ENCODE data around the gene MMP10. TPM values are rescaled to one million over a fixed set of nuclear protein-coding genes. Genes with fewer than 3 reads are reported as not detected.

Gene MMP10
- polyA plus RNA-seq, 1 of the 3 experiments (the other 2 are of a cell fraction): 1.4 TPM

DNA sequence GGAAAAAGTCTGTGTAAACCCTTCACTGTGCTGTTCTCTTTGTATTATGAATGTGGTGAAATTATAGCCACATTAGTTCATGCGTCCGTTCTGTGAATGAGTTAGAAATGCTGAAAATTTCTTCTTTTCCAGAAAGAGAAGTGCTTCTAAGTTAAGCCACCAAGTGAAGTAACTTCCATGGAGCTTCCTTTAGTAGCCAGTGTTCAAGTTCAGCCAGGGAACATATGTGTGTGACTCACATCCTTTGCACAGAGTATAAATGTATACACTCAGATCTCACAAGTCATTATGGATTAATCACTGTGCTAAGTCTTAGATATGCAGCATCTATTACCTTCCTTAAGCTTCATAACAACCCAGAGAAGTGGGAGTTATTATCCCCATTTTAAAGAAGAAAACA is 52.5 kb downstream of the MMP10 start (continued):
- TF ChIP-seq NRF1 (IDR thresholded peaks at IDR 0.05; ENCODE audit: low read depth, low read length) (no peak), USF1 (IDR thresholded peaks at IDR 0.05; ENCODE audit: borderline replicate concordance, low read depth) (no peak), EZH2phosphoT487 (IDR thresholded peaks at IDR 0.05; ENCODE audit: borderline replicate concordance, low read depth) (no peak), CTCF (IDR thresholded peaks at IDR 0.05) (no peak), ZBTB33 (IDR thresholded peaks at IDR 0.05; ENCODE audit: borderline replicate concordance, low read depth) (no peak), GABPA (IDR thresholded peaks at IDR 0.05; ENCODE audit: low read depth) (no peak), GATA2 (CRISPR knock-in tag; IDR thresholded peaks at IDR 0.05) (no peak), RXRA (IDR thresholded peaks at IDR 0.05; ENCODE audit: borderline replicate concordance, low read depth) (peak; percentile 50; the same call in 1 of the 2 replicates), FOXJ3 (CRISPR knock-in tag; IDR thresholded peaks at IDR 0.05) (no peak), TCF12 (IDR thresholded peaks at IDR 0.05) (peak; percentile 68), EP300 (IDR thresholded peaks at IDR 0.05; ENCODE audit: borderline replicate concordance in 1 of 2, low read depth in 1 of 2, low read length in 1 of 2) (no peak)
- TF ChIP-seq, protein P1, sequence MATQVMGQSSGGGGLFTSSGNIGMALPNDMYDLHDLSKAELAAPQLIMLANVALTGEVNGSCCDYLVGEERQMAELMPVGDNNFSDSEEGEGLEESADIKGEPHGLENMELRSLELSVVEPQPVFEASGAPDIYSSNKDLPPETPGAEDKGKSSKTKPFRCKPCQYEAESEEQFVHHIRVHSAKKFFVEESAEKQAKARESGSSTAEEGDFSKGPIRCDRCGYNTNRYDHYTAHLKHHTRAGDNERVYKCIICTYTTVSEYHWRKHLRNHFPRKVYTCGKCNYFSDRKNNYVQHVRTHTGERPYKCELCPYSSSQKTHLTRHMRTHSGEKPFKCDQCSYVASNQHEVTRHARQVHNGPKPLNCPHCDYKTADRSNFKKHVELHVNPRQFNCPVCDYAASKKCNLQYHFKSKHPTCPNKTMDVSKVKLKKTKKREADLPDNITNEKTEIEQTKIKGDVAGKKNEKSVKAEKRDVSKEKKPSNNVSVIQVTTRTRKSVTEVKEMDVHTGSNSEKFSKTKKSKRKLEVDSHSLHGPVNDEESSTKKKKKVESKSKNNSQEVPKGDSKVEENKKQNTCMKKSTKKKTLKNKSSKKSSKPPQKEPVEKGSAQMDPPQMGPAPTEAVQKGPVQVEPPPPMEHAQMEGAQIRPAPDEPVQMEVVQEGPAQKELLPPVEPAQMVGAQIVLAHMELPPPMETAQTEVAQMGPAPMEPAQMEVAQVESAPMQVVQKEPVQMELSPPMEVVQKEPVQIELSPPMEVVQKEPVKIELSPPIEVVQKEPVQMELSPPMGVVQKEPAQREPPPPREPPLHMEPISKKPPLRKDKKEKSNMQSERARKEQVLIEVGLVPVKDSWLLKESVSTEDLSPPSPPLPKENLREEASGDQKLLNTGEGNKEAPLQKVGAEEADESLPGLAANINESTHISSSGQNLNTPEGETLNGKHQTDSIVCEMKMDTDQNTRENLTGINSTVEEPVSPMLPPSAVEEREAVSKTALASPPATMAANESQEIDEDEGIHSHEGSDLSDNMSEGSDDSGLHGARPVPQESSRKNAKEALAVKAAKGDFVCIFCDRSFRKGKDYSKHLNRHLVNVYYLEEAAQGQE (IDR thresholded peaks at IDR 0.05; ENCODE audit: low read depth, low read length): no peak

Measured in SK-N-SH (cell line).